ENCODE results near the gene BBLN.
A peak's percentile ranks its signal among the peaks of the same experiment; 100 is the strongest.
"Not testable (repeated sequence)": the region's sequence is repeated elsewhere in the genome, so short reads cannot be mapped to it uniquely, and the experiment has no call there.

The BBLN gene

DNA sequence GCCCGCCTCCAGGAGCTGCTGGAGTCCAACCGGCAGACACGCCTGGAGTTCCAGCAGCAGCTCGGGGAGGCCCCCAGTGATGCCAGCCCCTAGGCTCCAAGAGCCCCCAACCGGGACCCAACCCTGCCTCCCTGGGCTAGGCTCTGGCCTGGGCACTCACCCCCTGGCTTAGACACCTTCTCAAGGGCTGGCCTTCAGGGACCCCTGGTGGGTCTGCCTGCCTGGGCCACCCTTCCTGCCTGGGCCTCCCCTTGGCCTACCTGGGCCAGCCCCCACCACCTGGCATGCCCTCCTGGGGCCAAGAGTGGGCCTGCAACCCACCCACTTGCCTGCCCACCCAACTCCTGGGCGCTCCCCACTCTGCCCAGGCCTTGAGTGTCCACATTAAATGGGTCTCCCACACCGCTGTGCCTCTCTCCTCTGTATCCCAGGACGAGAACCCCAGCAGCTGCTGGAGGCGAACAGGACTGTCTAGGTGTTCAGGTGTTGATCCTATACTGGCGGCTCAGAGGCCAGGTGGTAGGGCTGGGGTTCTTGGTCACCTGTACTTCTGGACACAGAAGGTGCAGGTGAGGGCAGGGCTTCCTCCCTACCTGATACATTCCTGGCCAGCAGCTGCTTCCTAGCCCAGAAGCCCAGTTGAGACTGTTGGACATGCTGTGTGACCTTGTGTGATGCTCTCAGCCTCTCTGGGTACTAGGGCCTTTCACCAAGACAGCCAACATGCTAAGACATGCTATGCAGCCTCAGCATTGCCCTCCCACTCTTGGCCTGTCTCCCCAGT, 3.6 kb downstream of the BBLN start:
- DNase-seq, result no peak

DNA sequence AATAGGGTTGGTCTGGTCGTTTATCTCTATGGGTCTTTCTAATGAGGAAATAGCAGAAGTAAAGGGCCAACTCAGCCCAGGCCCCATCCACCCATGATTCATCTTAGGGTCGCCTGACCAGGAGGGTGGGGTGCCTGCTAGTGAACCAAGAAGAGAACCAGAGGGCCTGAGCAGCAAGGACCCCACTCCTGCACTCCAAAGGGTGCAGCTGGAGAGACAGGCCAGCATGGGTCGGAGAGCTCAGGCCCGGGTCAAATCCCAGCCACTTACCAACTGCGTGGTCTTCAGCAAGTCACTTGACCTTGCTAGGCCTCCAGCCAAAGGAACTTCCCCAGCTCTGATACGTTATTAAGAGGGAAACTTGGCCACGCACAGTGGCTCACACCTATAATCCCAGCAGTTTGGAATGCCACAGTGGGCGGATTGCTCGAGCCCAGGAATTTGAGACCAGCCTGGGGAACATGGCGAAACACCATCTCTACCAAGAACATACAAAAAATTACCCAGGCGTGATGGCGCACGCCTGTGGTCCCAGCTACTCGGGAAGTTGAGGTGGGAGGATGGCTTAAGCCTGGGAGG, 4.3 kb downstream of the BBLN start:
- no peak for DNase-seq

DNA sequence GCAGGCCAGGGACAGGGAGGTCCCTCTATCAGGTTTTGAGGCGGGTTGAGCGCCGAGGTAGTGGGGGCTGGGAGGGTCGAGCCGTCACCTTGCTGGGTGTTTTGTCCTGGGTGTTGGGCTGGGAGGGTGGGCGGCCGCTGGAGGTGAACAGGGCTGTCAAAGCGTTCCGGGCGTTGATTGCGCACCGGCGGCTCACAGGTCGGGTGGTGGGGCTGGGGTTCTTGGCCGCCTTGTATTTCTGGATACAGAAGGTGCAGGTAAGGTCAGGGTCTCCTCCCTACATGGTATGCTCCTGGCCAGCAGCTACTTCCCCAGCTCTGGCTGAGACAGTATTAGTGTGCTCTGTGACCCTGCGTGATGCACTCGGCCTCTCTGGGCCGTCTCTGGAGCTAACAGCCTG, 6.1 kb downstream of the BBLN start:
- no peak for DNase-seq

DNA sequence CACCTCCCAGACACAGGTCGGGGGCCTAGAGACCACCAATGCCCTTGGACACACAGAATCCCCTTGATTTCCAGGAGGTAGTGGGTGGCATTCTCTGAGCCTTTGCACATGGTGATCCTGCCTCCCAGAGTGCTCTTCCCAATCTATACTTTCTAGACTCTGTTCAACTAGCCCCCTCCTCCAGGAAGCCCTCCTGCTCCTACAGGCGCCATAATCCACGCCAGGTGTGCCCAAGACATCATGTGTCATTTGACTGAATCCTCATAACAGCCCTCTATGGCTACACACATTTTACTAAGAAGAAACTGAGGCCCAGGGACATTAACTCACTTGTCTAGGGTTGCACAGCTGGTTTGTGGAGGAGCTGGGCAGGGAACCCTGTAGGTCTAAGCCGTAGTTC, 7.1 kb downstream of the BBLN start:
- DNase-seq, result no peak

DNA sequence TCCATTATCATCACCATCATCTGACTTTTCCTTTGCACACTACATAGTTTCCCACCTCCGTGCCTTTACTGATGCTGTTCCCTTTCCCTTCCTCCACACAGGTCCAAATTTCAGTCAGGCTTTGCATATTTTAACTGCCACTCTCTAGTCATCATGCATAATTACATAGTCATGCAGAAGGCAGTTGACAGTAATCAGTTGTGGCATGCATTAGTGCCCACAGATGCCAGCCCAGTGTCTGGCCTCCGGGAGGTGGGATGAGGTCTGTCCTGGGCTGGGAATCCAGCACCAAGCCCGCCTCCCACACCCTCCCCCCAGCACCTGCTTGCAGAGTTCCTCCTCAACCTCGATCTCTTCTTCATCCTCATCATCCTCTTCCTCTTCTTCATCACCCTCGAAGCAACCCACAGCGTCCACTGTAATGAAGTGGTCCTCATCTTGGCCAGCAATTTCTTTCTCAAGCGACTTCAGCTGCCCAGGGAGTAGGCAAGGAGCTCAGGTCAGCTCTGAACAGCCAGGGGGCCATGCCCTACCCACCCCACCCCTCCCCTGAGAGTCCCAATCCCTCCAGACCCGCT, 8.8 kb downstream of the BBLN start:
- no peak for DNase-seq

DNA sequence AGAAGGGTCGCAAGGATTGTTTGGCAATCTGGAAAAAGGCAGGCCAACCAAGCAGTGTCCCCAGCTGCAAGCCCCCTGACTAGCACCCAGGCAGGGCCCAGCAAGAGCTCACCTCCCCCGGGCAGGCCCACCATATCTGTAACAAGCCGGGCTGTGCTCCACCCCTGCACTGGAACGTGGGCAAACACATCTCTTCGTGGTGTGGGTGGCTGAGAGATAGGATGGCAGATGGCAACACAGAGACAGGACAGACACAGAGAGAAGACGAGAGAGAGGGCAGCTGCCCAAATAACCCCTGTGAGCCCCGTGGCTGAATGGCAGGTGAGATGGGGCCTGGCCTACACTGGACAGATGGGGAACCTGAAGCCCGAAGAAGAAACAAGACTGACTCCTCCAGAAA, 9.4 kb downstream of the BBLN start:
- no peak for DNase-seq

DNA sequence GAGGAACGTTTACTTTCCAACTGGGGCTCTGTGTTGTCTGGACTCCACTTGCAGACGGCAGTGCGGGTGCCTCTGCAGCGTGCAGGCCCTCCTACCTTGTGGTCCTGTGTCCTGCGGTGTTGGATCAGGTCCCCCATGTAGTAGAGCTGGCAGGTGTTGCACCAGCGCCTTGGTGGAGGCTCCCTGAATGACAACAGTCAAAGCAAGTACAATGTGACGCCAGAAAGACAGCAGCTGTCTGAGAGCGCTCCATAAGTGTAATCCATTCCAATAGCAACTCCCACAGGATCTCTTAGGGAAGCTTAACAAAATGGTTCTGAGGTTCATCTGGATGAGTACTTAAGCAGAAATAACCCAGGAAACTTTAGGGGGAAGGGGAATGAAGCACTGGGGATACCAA, 9.9 kb downstream of the BBLN start:
- DNase-seq, result no peak

DNA sequence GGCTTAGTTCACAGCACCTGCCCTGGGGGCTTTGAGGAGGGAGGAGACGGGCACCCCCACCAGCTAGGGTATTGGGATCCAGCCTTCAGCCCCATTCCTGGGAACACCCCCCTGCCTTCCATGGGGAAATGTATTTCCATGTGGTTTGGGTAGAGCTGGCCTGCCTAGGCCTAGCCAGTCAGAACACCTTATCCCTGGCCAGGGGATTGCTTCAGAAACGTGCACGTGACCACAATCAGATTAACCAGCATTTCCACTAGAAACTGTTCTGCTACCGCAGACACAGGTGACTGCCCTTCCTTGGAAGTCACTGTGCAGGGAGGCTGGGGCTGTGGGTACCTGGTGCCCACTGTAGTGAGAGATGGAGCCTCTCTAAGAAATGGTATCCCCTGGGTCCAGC, 14.0 kb downstream of the BBLN start:
- no peak for DNase-seq

DNA sequence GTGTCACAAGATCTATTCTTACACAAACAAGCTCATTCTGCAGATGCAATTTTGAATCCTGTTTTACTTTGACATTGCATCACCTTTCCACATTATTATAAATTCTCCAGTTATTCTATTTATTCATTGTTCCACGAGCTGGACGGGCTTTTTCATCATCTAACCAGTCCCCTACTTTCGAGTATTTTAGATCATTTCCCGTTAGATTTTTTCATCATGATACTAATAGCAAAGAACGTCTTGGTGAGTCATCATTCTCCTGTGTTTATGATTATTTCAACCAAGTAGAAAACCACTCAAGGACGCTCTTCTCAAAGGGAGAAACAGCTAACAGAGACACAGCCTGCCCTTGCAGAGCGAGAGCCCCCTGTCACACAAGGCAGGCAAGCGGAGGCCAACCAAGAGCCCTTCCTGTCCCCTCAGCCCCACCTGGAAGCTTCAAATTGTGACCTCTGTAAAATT, 15.1 kb downstream of the BBLN start:
- DNase-seq, result no peak

DNA sequence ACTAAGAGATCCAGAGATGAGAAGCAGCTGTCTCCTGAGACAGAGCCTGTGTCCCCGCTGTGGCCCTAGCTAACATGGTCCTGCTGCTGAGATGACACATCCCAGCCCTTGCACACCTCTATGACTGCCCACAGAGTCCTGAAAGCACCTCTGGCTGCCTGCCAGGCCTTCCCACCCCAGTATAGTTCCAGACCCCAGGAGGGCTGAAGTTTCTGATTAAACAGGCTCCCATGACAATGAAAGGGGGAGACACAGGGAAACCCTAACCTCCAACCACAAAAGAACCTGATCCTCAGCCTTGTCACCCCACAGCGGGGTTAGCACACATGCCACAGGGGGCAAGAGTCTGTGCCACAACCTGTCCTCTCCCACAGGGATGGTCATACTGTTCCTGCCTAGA, 15.7 kb downstream of the BBLN start:
- DNase-seq, result no peak

DNA sequence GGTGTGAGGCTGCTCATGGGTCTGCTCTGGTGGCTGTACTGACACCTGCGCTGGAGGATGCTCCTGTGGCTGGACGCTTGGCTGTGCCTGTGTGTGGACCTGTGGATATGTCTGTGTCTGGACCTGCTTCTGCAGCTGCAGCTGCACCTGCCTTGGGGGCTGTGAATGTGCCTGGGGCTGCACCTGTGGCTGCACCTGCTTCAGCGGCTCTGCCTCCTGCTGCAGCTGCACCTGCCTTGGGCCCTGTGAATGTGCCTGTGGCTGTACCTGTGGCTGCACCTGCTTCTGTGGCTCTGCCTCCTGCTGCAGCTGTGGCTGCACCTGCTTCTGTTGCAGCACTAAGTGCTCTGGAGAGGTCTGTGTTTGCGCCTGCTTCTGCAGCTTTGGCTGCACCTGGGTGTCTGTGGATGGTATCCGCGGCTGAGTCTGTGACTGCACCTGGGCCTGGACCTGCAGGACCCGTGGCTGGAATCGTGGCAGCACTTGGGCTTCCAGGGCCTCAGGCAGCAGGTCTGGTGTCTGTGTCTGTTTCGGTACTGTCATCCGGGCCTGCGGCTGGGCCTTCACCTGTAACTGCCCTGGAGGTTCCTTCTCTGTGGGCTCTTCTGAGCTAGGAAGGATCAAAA, 18.9 kb downstream of the BBLN start:
- DNase-seq, result no peak

DNA sequence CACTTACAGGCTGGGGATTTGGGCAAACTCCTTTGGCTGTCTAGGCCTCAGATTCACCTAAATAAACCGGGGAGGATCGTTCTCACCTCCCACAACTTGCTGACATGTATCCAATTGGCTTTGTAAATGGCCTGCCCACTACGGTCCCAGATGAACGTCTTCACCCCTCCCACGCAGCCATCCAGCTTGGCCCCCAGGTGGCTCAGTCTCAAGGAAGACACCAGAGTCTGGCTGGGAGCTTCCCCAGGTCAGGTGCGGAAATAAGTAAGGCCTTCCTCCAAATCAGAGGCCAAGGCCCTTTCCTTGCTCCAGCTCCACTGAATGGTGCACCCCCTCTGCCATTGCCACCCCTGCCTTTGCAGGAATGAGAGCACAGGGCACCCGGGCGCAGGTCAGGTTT, 19.9 kb downstream of the BBLN start:
- DNase-seq, result no peak

DNA sequence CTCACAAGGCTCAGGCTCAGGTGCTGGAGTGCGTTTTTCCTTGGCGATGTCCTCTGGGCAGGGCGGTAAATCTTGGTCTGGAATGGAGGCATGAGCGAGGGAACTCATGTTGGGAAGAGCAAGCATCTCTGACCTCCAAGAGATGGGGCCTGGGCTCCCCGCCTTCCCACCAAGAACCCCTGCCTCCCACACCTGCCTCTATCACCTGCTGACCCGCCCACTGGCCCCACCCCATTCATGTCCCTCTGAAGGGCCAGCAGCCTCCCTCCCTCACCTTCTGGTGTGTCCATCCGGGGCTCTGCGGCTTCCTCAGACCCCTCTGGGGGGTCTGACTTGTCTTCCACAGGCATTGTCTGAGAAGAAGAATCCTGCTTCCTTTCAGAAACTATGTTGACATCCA, 20.4 kb downstream of the BBLN start:
- no peak for DNase-seq

DNA sequence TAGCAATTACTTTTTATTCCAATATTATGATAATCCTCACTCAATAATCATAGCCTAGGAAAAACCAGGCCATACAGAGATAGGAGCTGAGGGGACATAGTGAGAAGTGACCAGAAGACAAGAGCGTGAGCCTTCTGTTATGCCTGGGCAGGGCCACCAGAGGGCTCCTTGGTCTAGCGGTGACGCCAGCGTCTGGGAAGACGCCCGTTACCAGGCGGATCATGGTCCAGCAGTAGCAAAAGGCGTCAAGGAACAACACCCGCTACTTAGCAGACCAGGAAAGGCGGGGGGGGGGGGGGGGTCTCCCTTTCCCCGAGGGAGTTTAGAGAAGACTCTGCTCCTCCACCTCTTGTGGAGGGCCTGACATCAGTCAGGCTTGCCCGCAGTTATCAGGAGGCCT, 21.4 kb downstream of the BBLN start:
- not testable (repeated sequence) for DNase-seq

DNA sequence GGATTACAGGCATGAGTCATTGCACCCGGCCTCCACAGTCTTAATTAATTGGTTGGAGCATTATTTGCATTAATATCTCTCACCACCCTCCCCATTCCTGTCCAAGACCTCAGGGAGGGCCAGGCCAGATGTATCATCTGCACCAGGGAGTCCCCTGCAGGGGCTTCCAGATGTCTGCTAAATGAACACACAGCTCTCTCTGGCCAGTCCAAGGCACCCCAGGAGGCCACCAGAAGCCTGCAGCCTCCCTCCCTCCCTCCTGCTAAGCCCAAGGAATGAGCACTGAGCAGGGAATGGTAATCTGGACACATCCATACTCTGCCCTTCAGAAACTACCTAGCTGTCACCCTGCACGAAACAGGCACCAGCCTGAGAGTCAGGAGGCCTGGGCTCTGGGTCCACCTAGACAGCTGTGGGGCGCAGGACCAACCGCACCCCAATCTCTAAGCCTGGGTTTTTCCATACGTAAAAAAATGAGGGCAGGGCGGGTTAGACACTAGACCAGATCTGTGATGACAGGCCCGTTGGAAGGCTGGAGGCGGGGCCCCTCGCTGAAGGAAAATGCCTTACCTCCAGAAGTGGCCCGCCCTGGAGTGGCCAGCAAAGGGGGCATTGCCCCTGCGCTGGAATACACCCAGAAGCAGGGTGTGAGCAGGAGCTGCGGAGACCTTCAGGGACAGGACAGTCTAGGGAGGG, 23.0 kb downstream of the BBLN start:
- DNase-seq, result no peak

DNA sequence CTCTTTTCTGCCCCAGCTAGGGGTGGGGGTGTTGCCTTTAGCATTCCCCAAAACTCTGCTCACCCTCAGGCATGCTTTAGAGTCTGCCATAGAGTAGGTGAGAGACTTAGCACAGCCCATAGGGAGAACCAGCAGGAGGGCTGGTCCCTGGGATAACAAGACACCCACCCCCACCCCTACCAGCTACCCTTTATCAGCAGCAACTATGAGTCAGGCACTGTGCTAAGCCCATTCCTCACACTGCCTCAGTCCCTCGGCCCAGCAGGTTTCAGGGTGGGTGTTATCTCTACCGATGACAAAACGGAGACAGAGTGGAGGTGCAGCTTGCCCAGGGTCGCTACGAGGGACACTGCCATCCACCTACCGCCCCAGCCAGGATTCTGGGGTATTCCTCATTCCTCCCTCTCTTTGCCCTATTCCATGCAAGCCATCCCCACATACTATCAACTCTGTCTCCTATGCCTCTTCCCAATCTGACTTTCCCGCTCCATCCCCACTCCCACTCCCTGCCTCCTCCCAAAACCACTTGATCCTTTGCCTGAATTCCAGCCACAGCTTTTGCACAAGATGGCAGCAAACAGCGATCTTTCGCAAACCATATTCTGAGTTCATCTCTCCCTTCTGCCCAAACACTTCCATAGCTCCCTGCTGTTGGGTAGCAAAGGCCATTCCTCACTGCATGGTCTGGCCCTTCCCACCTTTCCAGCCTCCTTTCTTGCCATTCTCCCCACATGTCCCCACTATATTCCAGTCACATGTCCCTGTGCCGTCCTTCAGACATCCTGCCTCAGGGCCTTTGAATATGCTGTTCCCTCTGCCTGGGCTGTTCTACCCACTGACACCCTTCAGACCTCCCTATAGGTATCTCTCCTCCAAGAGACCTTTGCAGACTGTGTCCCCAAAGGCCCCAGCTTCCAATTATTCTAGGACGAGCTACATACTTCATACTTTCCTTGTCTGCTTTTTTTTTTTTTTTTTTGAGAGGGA, 26.2 kb downstream of the BBLN start:
- no peak for DNase-seq

DNA sequence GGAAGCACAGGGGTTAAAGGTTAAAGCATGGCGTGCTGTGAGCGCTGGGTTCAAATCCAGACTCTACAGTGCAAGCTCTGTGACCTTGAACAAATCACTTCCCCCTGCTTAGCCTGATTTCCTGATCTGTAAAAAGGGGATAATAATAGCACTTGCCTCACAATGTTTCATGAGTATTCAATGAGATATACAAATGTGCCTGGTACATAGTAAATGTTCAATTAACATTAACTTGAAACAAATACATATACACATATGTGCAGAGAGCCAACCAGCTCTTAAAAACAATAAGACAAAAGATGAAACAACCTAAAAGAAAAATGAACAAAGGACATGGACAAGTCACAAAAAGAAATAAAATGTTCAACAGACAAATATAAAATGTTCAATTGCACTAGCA, 27.3 kb downstream of the BBLN start:
- no peak for DNase-seq

DNA sequence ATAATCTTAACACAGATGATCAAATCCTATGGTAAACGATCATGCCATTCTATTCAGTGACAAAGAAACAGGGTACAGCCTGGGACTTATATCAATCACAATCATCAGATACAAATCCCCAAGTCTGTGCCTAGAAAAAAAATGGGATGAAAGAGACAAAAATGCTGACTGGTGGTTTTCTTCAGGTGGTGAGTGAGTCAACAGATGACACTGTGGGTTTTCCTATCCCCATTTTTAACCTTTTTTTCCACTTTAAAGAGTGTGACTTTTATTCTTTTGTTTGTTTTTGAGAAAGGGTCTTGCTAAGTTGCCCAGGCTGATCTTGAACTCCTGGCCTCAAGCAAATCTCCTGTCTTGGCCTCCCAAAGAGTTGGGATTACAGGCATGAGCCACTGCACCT, 28.1 kb downstream of the BBLN start:
- DNase-seq, result no peak

DNA sequence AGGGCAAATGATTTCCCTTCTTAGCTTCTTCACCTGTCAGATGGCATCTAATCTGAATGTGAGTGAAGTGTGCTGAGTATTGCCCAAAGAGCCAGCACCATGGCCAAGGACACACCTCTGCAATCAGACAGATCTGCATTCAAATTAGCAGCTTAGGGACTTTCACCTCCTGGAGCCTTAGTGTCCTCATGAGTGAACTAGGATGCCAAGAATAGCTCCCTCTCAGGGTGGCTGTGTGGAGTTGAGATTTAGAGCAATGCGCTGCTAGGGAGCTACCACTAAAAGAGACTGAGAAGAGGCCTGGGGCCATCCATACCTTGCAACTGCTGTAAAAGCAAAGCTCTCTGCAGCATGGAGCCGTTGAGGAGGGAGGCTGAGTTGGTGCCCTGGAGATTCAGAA, 29.9 kb downstream of the BBLN start:
- DNase-seq, result no peak

DNA sequence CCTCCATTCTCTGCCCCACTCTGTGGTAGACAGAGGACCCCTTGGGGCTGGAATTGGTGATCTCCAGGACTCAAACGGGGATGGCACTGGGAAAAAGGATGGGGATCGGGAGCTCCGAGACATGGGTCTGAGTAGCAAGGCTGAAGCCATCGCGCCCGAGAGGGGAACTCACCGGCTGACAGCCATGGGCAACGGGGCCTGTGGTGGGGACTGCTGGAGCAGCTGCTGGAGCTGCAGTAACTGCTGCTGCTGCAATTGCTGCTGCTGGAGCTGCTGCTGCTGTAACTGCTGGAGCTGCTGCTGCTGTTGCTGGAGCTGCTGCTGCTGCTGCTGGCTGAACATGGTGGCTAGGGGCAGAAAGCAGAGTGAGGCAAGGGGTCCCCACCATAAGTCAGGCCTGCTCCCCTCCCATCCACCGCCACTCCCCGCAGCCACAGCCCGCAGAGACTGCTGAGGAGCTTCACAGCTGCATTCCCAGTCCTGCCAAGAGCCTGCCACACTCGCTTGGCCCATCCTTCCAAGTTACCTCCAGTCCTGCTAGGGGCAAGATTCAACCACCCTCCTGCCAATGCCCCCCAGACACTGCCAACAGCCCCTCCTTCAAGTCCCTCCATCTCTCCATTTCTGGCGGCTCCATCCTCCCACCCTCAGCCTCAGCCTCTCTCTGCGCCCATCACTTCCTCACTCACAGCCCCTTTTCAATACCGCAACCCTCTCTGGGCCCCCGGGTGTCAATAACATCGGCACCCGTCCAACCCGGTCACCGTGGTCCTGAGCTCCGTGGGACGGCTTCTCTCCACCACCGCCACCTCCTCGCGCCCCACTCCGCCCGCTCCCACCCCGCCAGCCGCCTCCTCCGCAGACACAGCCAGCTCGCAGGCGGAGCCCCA, 30.7 kb downstream of the BBLN start:
- no peak for DNase-seq

DNA sequence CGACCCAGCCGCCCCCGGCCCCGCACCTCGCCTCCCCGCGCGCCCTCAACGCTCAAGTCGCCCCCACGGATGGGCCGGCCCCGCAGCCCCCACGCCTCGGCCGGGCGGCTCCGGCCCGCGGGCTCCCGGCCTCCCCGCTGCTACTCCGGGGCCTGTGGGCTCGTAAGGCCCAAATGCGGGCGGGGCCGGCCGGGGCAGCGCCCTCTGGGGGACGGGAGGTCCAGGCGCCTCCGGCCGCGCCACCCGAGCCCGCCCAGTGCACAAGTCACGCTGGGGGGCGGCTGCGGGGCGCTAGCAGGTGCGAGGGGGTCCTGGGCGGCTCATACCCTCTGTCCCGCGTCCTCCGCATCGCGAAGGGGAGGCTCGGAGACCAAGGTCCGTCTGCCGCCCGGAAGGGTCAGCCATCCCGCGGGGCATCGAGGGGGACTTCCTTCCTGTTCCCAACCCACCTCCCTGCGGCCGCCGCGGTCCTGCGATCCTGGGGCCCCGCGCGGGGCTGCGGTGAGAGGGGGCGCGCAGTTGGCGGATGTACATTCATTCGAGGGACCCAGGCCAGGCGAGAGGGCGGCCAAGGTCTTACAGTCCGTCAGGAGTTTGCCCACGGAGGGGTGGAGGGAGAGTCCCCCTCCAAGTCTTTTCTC, 31.5 kb downstream of the BBLN start, which contains the start of gene CIZ1:
Gene CIZ1, minus strand, starts transcription at position 167 of the 641 bp plus-strand sequence. CDS start 715 bp downstream, outside the sequence.
- DNase-seq, result peak; percentile 44 to 46
